ENCODE results near the gene BCLAF3. TPM values are rescaled to one million over a fixed set of nuclear protein-coding genes. Genes with fewer than 3 reads are reported as not detected.

The BCLAF3 gene
- total RNA-seq, 2 experiments from 2014 or later = 5.1 to 9.3 TPM

DNA sequence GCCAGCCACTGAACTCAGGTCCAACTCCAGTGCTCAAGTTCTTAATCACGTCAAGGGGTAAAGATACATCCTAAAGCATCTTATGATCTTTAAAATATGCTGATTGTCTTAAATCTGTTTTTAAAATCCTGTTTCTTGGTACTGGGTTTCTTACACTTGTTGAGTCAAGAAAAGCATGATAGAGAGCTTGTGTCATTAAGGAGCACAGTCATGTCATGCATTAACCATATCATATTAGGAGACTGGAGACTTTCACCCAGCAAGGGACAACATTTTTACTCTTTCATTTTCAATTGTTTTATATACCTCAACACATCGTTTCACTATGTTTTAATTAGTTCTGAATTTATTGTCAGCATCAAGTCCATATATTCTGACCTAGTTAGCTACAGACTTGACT, 41.5 kb downstream of the BCLAF3 start:
- DNase-seq (ENCODE audit: low spot score) = no peak
- no peaks in the 10 kb centered on the region for H3K9me3 ChIP-seq (ENCODE audit: low read length)
- H3K4me3 ChIP-seq (ENCODE audit: low read depth, low read length, poor library complexity, severe bottlenecking) = no peak overlapping the region
- H4K20me1 ChIP-seq (ENCODE audit: insufficient read depth, low read length) = no peaks in the 10 kb centered on the region
- no peak overlapping the region for H2AFZ ChIP-seq (ENCODE audit: low read length)
- H3K36me3 ChIP-seq (ENCODE audit: insufficient read depth, low read length) = peaks cover 5% of the 10 kb centered on the region
- no TSS peak for BruUV-seq (replicated peaks)
- intact Hi-C loops (cut with micrococcal nuclease; ENCODE audit: unreplicated experiment) = no loop called here
- peaks cover 5% of the 10 kb centered on the region for H3K4me1 ChIP-seq (ENCODE audit: insufficient read depth, low read length, poor library complexity, severe bottlenecking)
- H3K9me2 ChIP-seq (ENCODE audit: insufficient read depth, low read length) = no peaks in the 10 kb centered on the region
- POLR2A ChIA-PET = no interaction called here
- TF ChIP-seq CTCF (conservative IDR thresholded peaks at IDR 0.05; ENCODE audit: low read length) (no peak), EZH2phosphoT487 (IDR thresholded peaks at IDR 0.05; ENCODE audit: borderline replicate concordance, low read depth, low read length) (no peak)
- H3K79me2 ChIP-seq (ENCODE audit: insufficient read depth, low read depth, low read length) = no peaks in the 10 kb centered on the region
- CTCF ChIA-PET (ENCODE audit: unreplicated experiment) = no interaction called here
- H3K27ac ChIP-seq (ENCODE audit: low read depth, low read length, poor library complexity, severe bottlenecking) = no peak overlapping the region
- H3K4me2 ChIP-seq (ENCODE audit: low read length) = no peak overlapping the region

GRCh38 chrX:19947612-19948011, 43.2 kb downstream of the BCLAF3 start:
- intact Hi-C loops (cut with micrococcal nuclease; ENCODE audit: unreplicated experiment) = no loop called here
- H4K20me1 ChIP-seq (ENCODE audit: insufficient read depth, low read length) = no peaks in the 10 kb centered on the region
- no peak for DNase-seq (ENCODE audit: low spot score)
- H3K9me2 ChIP-seq (ENCODE audit: insufficient read depth, low read length) = no peaks in the 10 kb centered on the region
- no peaks in the 10 kb centered on the region for H3K9me3 ChIP-seq (ENCODE audit: low read length)
- no peak overlapping the region for H2AFZ ChIP-seq (ENCODE audit: low read length)
- H3K36me3 ChIP-seq (ENCODE audit: insufficient read depth, low read length) = no peaks in the 10 kb centered on the region; the same call in 1 of the 2 replicates
- no peak overlapping the region for H3K4me3 ChIP-seq (ENCODE audit: low read depth, low read length, poor library complexity, severe bottlenecking)
- H3K27ac ChIP-seq (ENCODE audit: low read depth, low read length, poor library complexity, severe bottlenecking) = no peak overlapping the region
- H3K79me2 ChIP-seq (ENCODE audit: insufficient read depth, low read depth, low read length) = no peaks in the 10 kb centered on the region
- no peaks in the 10 kb centered on the region for H3K4me1 ChIP-seq (ENCODE audit: insufficient read depth, low read length, poor library complexity, severe bottlenecking)
- no peak for TF ChIP-seq EZH2phosphoT487 (IDR thresholded peaks at IDR 0.05; ENCODE audit: borderline replicate concordance, low read depth, low read length)
- no peak for TF ChIP-seq CTCF (conservative IDR thresholded peaks at IDR 0.05; ENCODE audit: low read length)
- H3K4me2 ChIP-seq (ENCODE audit: low read length) = no peak overlapping the region
- BruUV-seq (replicated peaks) = no TSS peak
- CTCF ChIA-PET (ENCODE audit: unreplicated experiment) = no interaction called here
- POLR2A ChIA-PET = no interaction called here

Small RNA genes within 50 kb of the gene (microRNA-seq; reads per million reads assigned to microRNA genes)
- gene MIR23C (ENCODE audit: borderline replicate concordance) = not detected

Small RNA genes within 50 kb of the gene (small RNA-seq; reads per million reads assigned to genes)
- gene MIR23C (not detected), gene RF00019 (not detected)

Other genes starting within 250 kb of the BCLAF3 start
- gene SH3KBP1, start 103.5 kb downstream of the BCLAF3 start, total RNA-seq (2014; rRNA removed; shearing (Covaris generic)) = 26.1 and 54.6 TPM in 2 replicates
- gene SH3KBP1, start 103.5 kb downstream of the BCLAF3 start, total RNA-seq (2022) = 82.4 and 90.3 TPM in 2 replicates
- gene MAP7D2, start 125.8 kb upstream of the BCLAF3 start, total RNA-seq (2014; rRNA removed; shearing (Covaris generic)) = not detected in 2 replicates
- 0.13 TPM in 1 of 2 replicates, not detected in the other for gene MAP7D2, start 125.8 kb upstream of the BCLAF3 start, total RNA-seq (2022)
- 27.3 and 27.5 TPM in 2 replicates for gene EIF1AX, start 150.8 kb upstream of the BCLAF3 start, total RNA-seq (2014; rRNA removed; shearing (Covaris generic))
- 98.5 and 103 TPM in 2 replicates for gene EIF1AX, start 150.8 kb upstream of the BCLAF3 start, total RNA-seq (2022)